ENCODE measurements around the gene PLAAT2. TPM values are rescaled to one million over a fixed set of nuclear protein-coding genes. Genes with fewer than 3 reads are reported as not detected.

Gene PLAAT2
- total and polyA plus RNA-seq, 8 donors = 5.0 to 6.0 TPM; not detected in 6

DNA sequence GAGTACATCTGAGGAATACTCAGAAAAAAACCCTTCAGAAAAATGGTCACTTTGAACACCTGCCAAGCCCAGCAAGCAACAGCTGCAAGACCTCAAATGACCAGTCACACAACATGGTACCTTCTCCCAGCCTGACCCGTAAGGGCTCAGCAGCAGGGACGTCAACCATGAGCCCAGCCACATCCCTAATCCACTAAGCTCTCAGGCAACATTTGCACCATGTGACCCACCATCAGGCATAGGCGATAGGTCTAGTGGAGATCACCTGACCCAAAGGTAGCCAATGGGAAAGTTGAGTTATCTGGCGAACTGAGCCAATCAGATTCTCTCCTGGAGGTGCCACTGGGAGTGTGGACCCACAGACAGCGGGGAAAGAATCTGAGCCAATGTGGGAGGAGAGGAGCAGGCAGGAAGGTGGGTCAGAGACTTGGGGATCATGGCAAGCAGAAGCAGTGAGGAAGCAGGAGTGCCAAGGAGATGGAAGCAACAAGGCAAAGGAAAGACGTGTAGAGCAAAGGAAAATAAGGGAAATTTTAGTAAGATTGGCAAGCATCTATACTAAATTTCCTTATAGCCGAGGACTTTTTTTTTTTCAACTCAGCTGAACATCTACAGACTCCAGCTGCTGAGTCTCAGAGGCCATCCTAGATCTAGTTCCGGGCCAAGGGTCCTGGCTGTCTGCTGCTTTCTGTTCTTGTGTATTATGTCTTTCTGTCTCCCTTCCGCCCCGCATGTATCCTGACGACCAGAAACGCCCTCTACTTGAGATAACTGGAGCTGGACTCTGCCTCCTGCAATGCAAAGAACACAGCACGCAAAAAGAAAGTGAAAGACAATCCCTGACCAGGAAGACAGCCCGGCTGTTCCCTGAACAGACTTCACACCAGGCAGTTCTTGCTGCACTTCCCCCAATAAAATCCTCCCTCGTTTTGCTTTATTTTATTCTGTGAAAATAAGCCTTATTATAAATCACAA is 11.0 kb upstream of the PLAAT2 start:
- H3K27ac ChIP-seq = peak overlapping the region; percentile 74
- peak in 3 of 4 donors; percentile 45 to 86 (median 52) for DNase-seq
- no peaks in the 10 kb centered on the region for H3K9me3 ChIP-seq
- ATAC-seq = peak; percentile 97
- H3K4me1 ChIP-seq = peaks cover 22 to 23% of the 10 kb centered on the region in 2 donors
- intact Hi-C loops (cut with DNase I) = no loop called here
- no peaks in the 10 kb centered on the region for H3K27me3 ChIP-seq
- TF ChIP-seq, protein P1, sequence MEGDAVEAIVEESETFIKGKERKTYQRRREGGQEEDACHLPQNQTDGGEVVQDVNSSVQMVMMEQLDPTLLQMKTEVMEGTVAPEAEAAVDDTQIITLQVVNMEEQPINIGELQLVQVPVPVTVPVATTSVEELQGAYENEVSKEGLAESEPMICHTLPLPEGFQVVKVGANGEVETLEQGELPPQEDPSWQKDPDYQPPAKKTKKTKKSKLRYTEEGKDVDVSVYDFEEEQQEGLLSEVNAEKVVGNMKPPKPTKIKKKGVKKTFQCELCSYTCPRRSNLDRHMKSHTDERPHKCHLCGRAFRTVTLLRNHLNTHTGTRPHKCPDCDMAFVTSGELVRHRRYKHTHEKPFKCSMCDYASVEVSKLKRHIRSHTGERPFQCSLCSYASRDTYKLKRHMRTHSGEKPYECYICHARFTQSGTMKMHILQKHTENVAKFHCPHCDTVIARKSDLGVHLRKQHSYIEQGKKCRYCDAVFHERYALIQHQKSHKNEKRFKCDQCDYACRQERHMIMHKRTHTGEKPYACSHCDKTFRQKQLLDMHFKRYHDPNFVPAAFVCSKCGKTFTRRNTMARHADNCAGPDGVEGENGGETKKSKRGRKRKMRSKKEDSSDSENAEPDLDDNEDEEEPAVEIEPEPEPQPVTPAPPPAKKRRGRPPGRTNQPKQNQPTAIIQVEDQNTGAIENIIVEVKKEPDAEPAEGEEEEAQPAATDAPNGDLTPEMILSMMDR (IDR thresholded peaks at IDR 0.05) = no peak
- peak overlapping the region; percentile 2 to 28 for H3K4me3 ChIP-seq
- no peaks in the 10 kb centered on the region for H3K36me3 ChIP-seq

DNA sequence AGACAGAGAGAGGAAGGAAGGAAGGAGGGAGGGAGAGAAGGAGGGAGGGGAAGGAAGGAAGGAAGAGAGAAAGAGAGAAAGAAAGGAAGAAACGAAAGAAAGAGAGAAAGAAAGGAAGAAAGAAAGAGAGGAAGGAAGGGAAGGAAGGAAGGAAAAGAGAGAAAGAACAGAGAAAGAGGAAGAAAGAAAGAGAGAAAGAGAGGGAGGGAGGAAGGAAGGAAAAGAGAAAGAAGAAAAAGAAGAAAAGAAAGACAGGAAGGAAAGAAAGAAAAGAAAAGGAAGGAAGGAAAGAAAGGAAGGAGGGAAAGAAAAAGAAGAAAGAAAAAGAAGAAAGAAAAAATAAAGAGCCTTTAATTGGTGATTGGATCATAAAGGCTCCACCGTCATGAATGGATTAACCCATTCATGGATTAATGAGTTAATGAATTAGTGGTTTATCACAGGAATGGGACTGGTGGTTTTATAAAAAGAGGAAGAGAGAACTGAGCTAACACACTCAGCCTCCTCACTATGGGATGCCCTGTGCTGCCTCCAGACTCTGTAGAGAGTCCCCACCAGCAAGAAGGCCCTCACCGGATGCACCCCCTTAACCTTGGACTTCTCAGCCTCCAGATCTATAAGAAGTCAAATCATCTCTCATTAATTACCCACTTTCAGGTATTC is 9.0 kb upstream of the PLAAT2 start:
- TF ChIP-seq, protein P1 (IDR thresholded peaks at IDR 0.05) = no peak
- H3K27me3 ChIP-seq = no peaks in the 10 kb centered on the region
- no peak for DNase-seq
- no peak overlapping the region for H3K4me3 ChIP-seq
- H3K4me1 ChIP-seq = peaks cover 28 to 37% of the 10 kb centered on the region in 2 donors
- H3K27ac ChIP-seq = no peak overlapping the region
- intact Hi-C loops (cut with DNase I) = no loop called here
- H3K9me3 ChIP-seq = no peaks in the 10 kb centered on the region
- ATAC-seq = no peak
- H3K36me3 ChIP-seq = no peaks in the 10 kb centered on the region

DNA sequence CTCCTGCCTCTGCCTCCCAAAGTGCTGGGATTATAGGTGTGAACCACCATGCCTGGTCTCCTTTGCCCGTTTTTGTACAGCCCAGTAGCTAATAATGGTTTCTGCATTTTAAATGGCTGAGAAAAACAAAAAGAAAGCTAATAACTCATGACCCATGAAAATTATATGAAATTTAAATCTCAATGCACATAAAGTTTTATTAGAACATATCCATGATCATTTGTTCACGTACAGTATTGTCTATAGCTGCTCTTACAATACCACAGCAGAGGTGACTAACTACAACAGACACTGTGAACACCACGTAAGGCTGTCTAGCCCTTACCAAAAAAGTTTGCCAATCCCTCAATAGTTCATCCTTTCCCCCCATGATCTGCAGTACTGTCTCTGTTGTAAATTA is 6.4 kb upstream of the PLAAT2 start:
- Histone ChIP-seq H3K9me3 (no peaks in the 10 kb centered on the region), H3K27ac (no peak overlapping the region), H3K4me3 (no peak overlapping the region), H3K36me3 (no peaks in the 10 kb centered on the region), H3K27me3 (no peaks in the 10 kb centered on the region), H3K4me1 (peaks cover 16 to 36% of the 10 kb centered on the region in 2 donors)
- ATAC-seq = no peak
- DNase-seq = no peak
- intact Hi-C loops (cut with DNase I) = no loop called here
- TF ChIP-seq, protein P1 (IDR thresholded peaks at IDR 0.05) = no peak

DNA sequence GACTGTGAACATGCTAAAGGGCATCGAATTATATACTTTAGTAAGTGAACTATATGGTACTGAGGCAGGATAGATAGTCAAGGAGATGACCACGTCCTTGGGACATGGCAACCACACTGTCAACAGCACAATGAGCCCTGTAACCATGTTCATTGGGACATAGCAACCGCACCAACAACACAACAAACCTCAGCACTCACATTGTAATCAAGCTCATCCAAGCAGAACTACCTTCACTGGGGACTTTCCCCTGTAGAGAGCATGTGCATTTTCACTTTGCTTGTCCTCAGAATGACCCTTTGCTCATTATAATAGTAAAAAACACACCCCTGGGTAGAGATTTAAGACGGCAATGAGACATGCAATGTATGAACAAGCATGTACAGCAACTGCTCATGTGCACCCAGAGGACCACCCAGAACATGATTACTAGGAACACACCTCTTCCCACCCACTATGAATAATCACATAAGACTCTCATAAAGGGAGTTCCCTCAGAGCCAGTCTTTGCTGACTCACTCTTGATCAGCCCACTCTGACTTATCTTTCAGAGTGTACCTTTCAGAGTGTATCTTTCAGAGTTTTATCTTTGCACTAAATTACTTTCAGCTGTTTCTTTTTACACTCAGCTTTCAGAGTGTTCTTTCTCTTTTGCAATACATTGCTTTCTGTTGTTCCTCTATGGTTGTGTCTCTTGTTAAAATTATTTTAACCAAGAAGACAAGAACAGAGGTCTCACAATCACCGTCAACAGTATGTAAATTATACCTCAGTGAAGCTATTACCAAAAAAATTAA is 4.1 kb upstream of the PLAAT2 start:
- peak in 1 of 4 donors; percentile 36 for DNase-seq
- peak; percentile 83 for ATAC-seq
- Histone ChIP-seq H3K27me3 (no peaks in the 10 kb centered on the region), H3K9me3 (no peaks in the 10 kb centered on the region), H3K4me1 (peaks cover 5 to 25% of the 10 kb centered on the region in 2 donors), H3K27ac (peak overlapping the region in 1 of 2 donors; percentile 65), H3K4me3 (no peak overlapping the region), H3K36me3 (no peaks in the 10 kb centered on the region)
- intact Hi-C loops (cut with DNase I) = no loop called here
- TF ChIP-seq, protein P1 (IDR thresholded peaks at IDR 0.05) = no peak
